Adrenal gland (tissue), 12 donors: ENCODE measurements around the gene GPT2. TPM values are rescaled to one million over a fixed set of nuclear protein-coding genes. Genes with fewer than 3 reads are reported as not detected.

Experiments used
- DNase-seq, 7 donors: peaks; one replicate each; pipeline ENCODE4 v3.0.0-alpha.2; 2019 to 2020
- H3K27ac ChIP-seq, 5 donors: fragments of 200-600 bp; sonication (generic) in 4 of 5; 1 replicate in 3 of 5; 2 replicates in 2 of 5; pipeline versions ENCODE4 v1.5.1 to v1.8.0; 2016 to 2020; ENCODE audit warnings: mild to moderate bottlenecking in 1 of 5
- H3K27me3 ChIP-seq: fragments of 200-600 bp; 2 replicates; pipeline ENCODE4 v1.8.0; 2021
- H3K36me3 ChIP-seq, 2 donors: fragments of 200-600 bp; replicated peaks in 1 of 2; 1 replicate in 1 of 2; 2 replicates in 1 of 2; pipeline versions ENCODE4 v1.5.1 to v1.8.0; 2018 to 2022
- H3K4me1 ChIP-seq, 2 donors: fragments of 200-600 bp; replicated peaks in 1 of 2; 1 replicate in 1 of 2; 2 replicates in 1 of 2; pipeline versions ENCODE4 v1.5.1 to v1.8.0; 2018 to 2021
- H3K4me3 ChIP-seq, 4 donors: fragments of 200-600 bp; sonication (generic) in 3 of 4; one replicate each; pipeline ENCODE4 v1.5.1; 2016 to 2018
- H3K9me3 ChIP-seq, 3 donors: fragments of 200-600 bp; sonication (generic) in 1 of 3; replicated peaks in 1 of 3; 1 replicate in 2 of 3; 2 replicates in 1 of 3; pipeline versions ENCODE4 v1.5.1 to v1.8.0; 2016 to 2021
- CTCF ChIP-seq, 6 experiments: fragments of 450-650 bp in 4 of 6; fragments of 200-600 bp in 2 of 6; sonication (generic) in 1 of 6; IDR thresholded peaks; 1 replicate in 5 of 6; 2 replicates in 1 of 6; pipeline versions ENCODE4 v1.5.1 to v1.8.0; 2016 to 2021; ENCODE audit warnings: antibody characterized with exemption in 6 of 6, mild to moderate bottlenecking in 2 of 6, moderate library complexity in 1 of 6
- POLR2A ChIP-seq, 2 donors: fragments of 450-650 bp; IDR thresholded peaks; one replicate each; pipeline ENCODE4 v1.6.1; 2017; ENCODE audit warnings: antibody characterized with exemption in 2 of 2, mild to moderate bottlenecking in 2 of 2, moderate library complexity in 1 of 2
- WGBS, 4 donors: extraction: QIAGEN DNeasy Blood & Tissue Kit in 2 of 4; methylation state at CpG; one replicate each; pipeline versions ENCODE4 v1.1.5 to v1.1.7; 2013 to 2017; 5-methylcytosine and 5-hydroxymethylcytosine counted together
- intact Hi-C, 2 donors: fragments of 100-400 bp; cut with DNase I; formaldehyde crosslinking; loops; one replicate each; pipeline versions ENCODE4 v1.14.1 to v1.15.0; 2022 to 2023
- polyA plus RNA-seq, 3 donors: library from polyadenylated mRNA; stranded (reverse); fragments of 200-250 nt in 2 of 3; fragments of 350-450 nt in 1 of 3; fragmentation: Illumina TruSeq in 1 of 3; extraction: RNeasy Lipid Tissue Mini Kit (QIAGEN cat#74804) in 1 of 3; gene quantifications; one replicate each; pipeline ENCODE4 v1.2.3, GENCODE V29; 2013 to 2014
- total RNA-seq, 9 donors: library from RNA; depleted of rRNA in 4 of 9; stranded (reverse); fragments of >200 nt in 4 of 9; fragments of 120-200 nt in 1 of 9; fragmentation: NEBNext Ultra II Directional in 1 of 9; extraction: Animal tissue kit (Norgen Biotek cat#: 25700) in 1 of 9; gene quantifications; one replicate each; pipeline versions ENCODE4 v1.1.0 to v1.2.4, GENCODE V29; 2013 to 2023
- donor health status: healthy with polysubstance abuse.
- donor health status: Bipolar disorder and iron deficiency.
- donor health status: DM: yes; HTN: yes; CAD: no.
- donor health status: DM: no; HTN: no; CAD: no.
- donor health status: DM: no; HTN: no; CAD: no.
- donor health status: DM: yes; HTN: yes; CAD: no.

Gene GPT2
- total and polyA plus RNA-seq, 12 donors, result 10.3 to 70.8 (median 21.2) TPM

GRCh38 chr16:46882940-46883307 lies 1.2 kb upstream of the GPT2 start:
- Histone ChIP-seq H3K36me3 (no peaks in the 10 kb centered on the region), H3K4me3 (no peak overlapping the region), H3K4me1 (peaks cover 0 to 15% of the 10 kb centered on the region in 2 donors), H3K27ac (peak overlapping the region in 1 of 5 donors; percentile 82), H3K9me3 (no peaks in the 10 kb centered on the region), H3K27me3 (no peaks in the 10 kb centered on the region)
- no peak for TF ChIP-seq POLR2A (IDR thresholded peaks at IDR 0.05)
- no peak for TF ChIP-seq CTCF (IDR thresholded peaks at IDR 0.05)
- no peak for DNase-seq
- WGBS, 4 donors, result 90 to 96% (median 92%) methylated on average over 6 of the region's 6 CpGs
- intact Hi-C loops, result no loop called here

GRCh38 chr16:46883353-46883689 lies 841 bp upstream of the GPT2 start:
- TF ChIP-seq POLR2A (IDR thresholded peaks at IDR 0.05), result no peak
- TF ChIP-seq CTCF (IDR thresholded peaks at IDR 0.05), result no peak
- H3K27me3 ChIP-seq, result no peaks in the 10 kb centered on the region
- intact Hi-C loops, result no loop called here
- peak overlapping the region in 2 of 4 donors; percentile 68 to 93 for H3K4me3 ChIP-seq
- 30 to 34% (median 32%) methylated on average over 10 of the region's 10 CpGs for WGBS, 4 donors
- DNase-seq, result peak in 2 of 7 donors; percentile 17 to 31
- peak overlapping the region in 4 of 5 donors; percentile 27 to 84 (median 62) for H3K27ac ChIP-seq
- H3K4me1 ChIP-seq, result peaks cover 0 to 15% of the 10 kb centered on the region in 2 donors
- no peaks in the 10 kb centered on the region for H3K9me3 ChIP-seq
- no peaks in the 10 kb centered on the region for H3K36me3 ChIP-seq

GRCh38 chr16:46884513-46885293 lies 541 bp downstream of the GPT2 start:
- H3K27me3 ChIP-seq, result no peaks in the 10 kb centered on the region
- DNase-seq, result peak in 4 of 7 donors; percentile 27 to 33 (median 28)
- no peaks in the 10 kb centered on the region for H3K36me3 ChIP-seq
- 3 to 9% (median 4%) methylated on average over 22 to 72 of the region's 72 CpGs for WGBS, 4 donors
- no peaks in the 10 kb centered on the region for H3K9me3 ChIP-seq
- H3K4me3 ChIP-seq, result peak overlapping the region in 3 of 4 donors; percentile 61 to 93 (median 68)
- H3K4me1 ChIP-seq, result peaks cover 0 to 15% of the 10 kb centered on the region in 2 donors
- H3K27ac ChIP-seq, result peak overlapping the region in 3 of 5 donors; percentile 42 to 84 (median 82)
- intact Hi-C loops, result no loop called here
- TF ChIP-seq CTCF (IDR thresholded peaks at IDR 0.05) (no peak), POLR2A (IDR thresholded peaks at IDR 0.05) (no peak)

- TF ChIP-seq CTCF (IDR thresholded peaks at IDR 0.05) (no peak), POLR2A (IDR thresholded peaks at IDR 0.05) (no peak)
- Histone ChIP-seq H3K4me3 (no peak overlapping the region), H3K27me3 (no peaks in the 10 kb centered on the region), H3K4me1 (peaks cover 0 to 15% of the 10 kb centered on the region in 2 donors), H3K36me3 (no peaks in the 10 kb centered on the region), H3K9me3 (no peaks in the 10 kb centered on the region), H3K27ac (no peak overlapping the region)
- intact Hi-C loops, result no loop called here
- no peak for DNase-seq
- WGBS, 4 donors, result 83 to 93% (median 85%) methylated on average over 11 to 12 of the region's 12 CpGs
Measured at GRCh38 chr16:46885960-46886763, 2.0 kb downstream of the GPT2 start.
